Endodermal cell (in vitro differentiated cells): ENCODE measurements around the gene CLDN18. TPM values are rescaled to one million over a fixed set of nuclear protein-coding genes. Genes with fewer than 3 reads are reported as not detected.

Source experiments
- DNase-seq: peaks from one replicate; pipeline ENCODE4 v3.0.0-alpha.2; 2017
- H3K27ac ChIP-seq: 2 replicates; pipeline ENCODE4 v1.5.1; 2013; ENCODE audit warnings: mild to moderate bottlenecking, low read depth, low read length, moderate library complexity
- H3K27me3 ChIP-seq: 2 replicates; pipeline ENCODE4 v1.6.1; 2013; ENCODE audit warnings: mild to moderate bottlenecking, low read length, moderate library complexity; ENCODE audit not compliant: insufficient read depth, control insufficient read depth, poor library complexity, severe bottlenecking
- H3K36me3 ChIP-seq: 2 replicates; pipeline ENCODE4 v1.7.0; 2013; ENCODE audit warnings: mild to moderate bottlenecking, low read length, moderate library complexity; ENCODE audit not compliant: control insufficient read depth, insufficient read depth
- H3K4me1 ChIP-seq: one replicate; pipeline ENCODE4 v1.7.0; 2013; ENCODE audit warnings: low read length; ENCODE audit not compliant: control insufficient read depth, insufficient read depth
- H3K4me3 ChIP-seq: 2 replicates; pipeline ENCODE4 v1.5.1; 2013; ENCODE audit warnings: mild to moderate bottlenecking, low read length, moderate library complexity
- H3K9ac ChIP-seq: 2 replicates; pipeline ENCODE4 v1.6.1; 2013; ENCODE audit warnings: mild to moderate bottlenecking, low read length, moderate library complexity; ENCODE audit not compliant: poor library complexity, severe bottlenecking; ENCODE audit errors: extremely low read depth
- H3K9me3 ChIP-seq: 2 replicates; pipeline ENCODE4 v1.6.1; 2013; ENCODE audit warnings: mild to moderate bottlenecking, low read length, moderate library complexity; ENCODE audit not compliant: control insufficient read depth
- H3K27ac Mint-ChIP-seq: 2 replicates; pipeline ENCODE4 v1.8.0; 2020; ENCODE audit warnings: mixed read lengths
- H3K27me3 Mint-ChIP-seq: 2 replicates; pipeline ENCODE4 v1.8.0; 2021; ENCODE audit warnings: mild to moderate bottlenecking, mixed read lengths; ENCODE audit not compliant: insufficient read depth
- H3K36me3 Mint-ChIP-seq: 2 replicates; pipeline ENCODE4 v1.8.0; 2020; ENCODE audit warnings: low read depth, mixed read lengths
- H3K4me1 Mint-ChIP-seq: 2 replicates; pipeline ENCODE4 v1.8.0; 2020; ENCODE audit warnings: mixed read lengths
- H3K4me3 Mint-ChIP-seq: 2 replicates; pipeline ENCODE4 v1.8.0; 2020; ENCODE audit warnings: mild to moderate bottlenecking, moderate library complexity, mixed read lengths
- H3K9me3 Mint-ChIP-seq: 2 replicates; pipeline ENCODE4 v1.8.0; 2020; ENCODE audit warnings: mild to moderate bottlenecking, mixed read lengths
- WGBS, 2 experiments: methylation state at CpG; one replicate each; pipeline versions ENCODE4 v1.1.5 to v1.1.7; 2013; ENCODE audit warnings: missing lambda C conversion rate in 2 of 2, mixed read lengths in 1 of 2; ENCODE audit not compliant: insufficient coverage in 1 of 2, insufficient read length in 1 of 2; 5-methylcytosine and 5-hydroxymethylcytosine counted together
- total RNA-seq, 2 donors: library from RNA; stranded (reverse); fragmentation: NEBNext Ultra II Directional in 1 of 2; extraction: Animal tissue kit (Norgen Biotek cat#: 25700) in 1 of 2; gene quantifications; 2 replicates in 1 of 2; 3 replicates in 1 of 2; pipeline ENCODE4 v1.2.1, GENCODE V29; 2021
- TF ChIP-seq, protein P1 (sequence below): fragments of 200-600 bp; sonication (generic); conservative IDR thresholded peaks from 2 replicates; pipeline ENCODE4 v1.5.0; 2021; ENCODE audit warnings: antibody characterized with exemption, mild to moderate bottlenecking

Gene CLDN18
- total RNA-seq, 2 donors from 2014 or later, result 0.13 to 0.27 TPM

DNA sequence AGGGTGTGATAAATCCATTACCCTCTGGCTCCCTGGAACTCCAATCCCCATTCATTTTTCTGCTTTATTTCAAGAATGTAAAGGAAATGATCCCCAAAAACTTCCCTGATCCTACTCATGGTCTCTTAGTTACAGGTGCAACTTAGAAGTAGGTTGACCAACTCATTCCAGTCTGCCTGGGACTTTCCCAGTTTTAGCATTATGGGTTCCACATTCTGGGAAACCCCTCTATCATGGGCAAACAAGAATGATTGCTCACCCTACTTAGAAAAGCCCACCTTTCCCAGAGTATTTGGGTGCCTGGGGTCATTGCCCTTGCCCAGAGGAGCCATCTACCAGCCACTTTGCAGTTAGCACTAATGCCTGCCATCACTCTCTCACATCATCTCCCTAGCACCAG is 15.6 kb downstream of the CLDN18 start:
- Mint-ChIP-seq H3K27me3 (peaks cover 79% of the 10 kb centered on the region), H3K4me1 (peaks cover 12% of the 10 kb centered on the region), H3K4me3 (no peak overlapping the region), H3K36me3 (peaks cover 10% of the 10 kb centered on the region), H3K27ac (no peak overlapping the region), H3K9me3 (no peaks in the 10 kb centered on the region)
- DNase-seq, result no peak
- H3K27ac ChIP-seq, result no peak overlapping the region
- no peak overlapping the region for H3K4me3 ChIP-seq
- H3K4me1 ChIP-seq, result peaks cover 11% of the 10 kb centered on the region
- H3K9ac ChIP-seq, result no peak overlapping the region
- H3K27me3 ChIP-seq, result peaks cover 7% of the 10 kb centered on the region
- H3K9me3 ChIP-seq, result no peaks in the 10 kb centered on the region
- TF ChIP-seq, protein P1, sequence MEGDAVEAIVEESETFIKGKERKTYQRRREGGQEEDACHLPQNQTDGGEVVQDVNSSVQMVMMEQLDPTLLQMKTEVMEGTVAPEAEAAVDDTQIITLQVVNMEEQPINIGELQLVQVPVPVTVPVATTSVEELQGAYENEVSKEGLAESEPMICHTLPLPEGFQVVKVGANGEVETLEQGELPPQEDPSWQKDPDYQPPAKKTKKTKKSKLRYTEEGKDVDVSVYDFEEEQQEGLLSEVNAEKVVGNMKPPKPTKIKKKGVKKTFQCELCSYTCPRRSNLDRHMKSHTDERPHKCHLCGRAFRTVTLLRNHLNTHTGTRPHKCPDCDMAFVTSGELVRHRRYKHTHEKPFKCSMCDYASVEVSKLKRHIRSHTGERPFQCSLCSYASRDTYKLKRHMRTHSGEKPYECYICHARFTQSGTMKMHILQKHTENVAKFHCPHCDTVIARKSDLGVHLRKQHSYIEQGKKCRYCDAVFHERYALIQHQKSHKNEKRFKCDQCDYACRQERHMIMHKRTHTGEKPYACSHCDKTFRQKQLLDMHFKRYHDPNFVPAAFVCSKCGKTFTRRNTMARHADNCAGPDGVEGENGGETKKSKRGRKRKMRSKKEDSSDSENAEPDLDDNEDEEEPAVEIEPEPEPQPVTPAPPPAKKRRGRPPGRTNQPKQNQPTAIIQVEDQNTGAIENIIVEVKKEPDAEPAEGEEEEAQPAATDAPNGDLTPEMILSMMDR, result no peak
- H3K36me3 ChIP-seq, result peaks cover 12% of the 10 kb centered on the region

DNA sequence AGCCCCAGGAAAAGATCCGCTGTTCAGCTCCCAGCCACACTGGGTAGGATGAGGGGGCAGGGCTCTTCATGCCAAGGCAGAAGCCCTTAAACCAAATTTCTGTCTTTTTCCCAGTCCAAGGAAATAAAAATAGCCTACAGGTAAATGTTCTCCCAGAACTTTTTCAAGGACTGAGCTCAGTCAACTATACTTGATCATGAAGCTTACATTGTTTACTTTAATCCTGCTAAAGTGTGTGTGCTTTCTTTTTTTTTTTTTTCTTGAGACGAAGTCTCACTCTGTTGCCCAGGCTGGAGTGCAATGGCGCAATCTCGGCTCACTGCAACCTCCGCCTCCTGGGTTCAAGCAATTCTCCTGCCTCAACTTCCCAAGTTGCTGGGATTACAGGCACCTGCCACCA is 17.9 kb downstream of the CLDN18 start:
- 92 to 100% methylated on average over 1 to 5 of the region's 5 CpGs for WGBS, 2 experiments
- no peaks in the 10 kb centered on the region for H3K9me3 ChIP-seq
- peaks cover 12% of the 10 kb centered on the region for H3K36me3 ChIP-seq
- no peak overlapping the region for H3K4me3 Mint-ChIP-seq
- TF ChIP-seq, protein P1, result no peak
- no peaks in the 10 kb centered on the region for H3K9me3 Mint-ChIP-seq
- H3K27ac ChIP-seq, result no peak overlapping the region
- no peaks in the 10 kb centered on the region for H3K4me1 Mint-ChIP-seq
- H3K27me3 Mint-ChIP-seq, result peaks cover 65% of the 10 kb centered on the region
- DNase-seq, result no peak
- H3K4me1 ChIP-seq, result peaks cover 3% of the 10 kb centered on the region
- H3K4me3 ChIP-seq, result no peak overlapping the region
- no peak overlapping the region for H3K9ac ChIP-seq
- H3K27me3 ChIP-seq, result peaks cover 7% of the 10 kb centered on the region
- H3K36me3 Mint-ChIP-seq, result peaks cover 13% of the 10 kb centered on the region
- no peak overlapping the region for H3K27ac Mint-ChIP-seq

DNA sequence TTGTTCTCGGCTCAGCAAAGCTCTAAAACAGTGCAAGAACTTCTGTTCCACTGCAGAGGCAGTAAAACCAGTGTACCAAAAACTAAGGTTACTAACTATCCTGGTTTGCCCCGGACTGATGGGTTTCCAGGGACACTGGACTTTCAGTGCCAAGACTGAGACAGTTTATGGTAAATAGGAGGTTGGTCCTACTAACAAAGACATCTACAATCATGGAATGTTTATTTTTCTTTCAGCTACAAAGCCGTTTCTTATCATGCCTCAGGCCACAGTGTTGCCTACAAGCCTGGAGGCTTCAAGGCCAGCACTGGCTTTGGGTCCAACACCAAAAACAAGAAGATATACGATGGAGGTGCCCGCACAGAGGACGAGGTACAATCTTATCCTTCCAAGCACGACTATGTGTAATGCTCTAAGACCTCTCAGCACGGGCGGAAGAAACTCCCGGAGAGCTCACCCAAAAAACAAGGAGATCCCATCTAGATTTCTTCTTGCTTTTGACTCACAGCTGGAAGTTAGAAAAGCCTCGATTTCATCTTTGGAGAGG is 20.8 kb downstream of the CLDN18 start:
- Mint-ChIP-seq H3K4me1 (no peaks in the 10 kb centered on the region), H3K27ac (no peak overlapping the region), H3K27me3 (peaks cover 43% of the 10 kb centered on the region), H3K36me3 (peaks cover 11% of the 10 kb centered on the region), H3K4me3 (no peak overlapping the region), H3K9me3 (no peaks in the 10 kb centered on the region)
- TF ChIP-seq, protein P1, result no peak
- peaks cover 4% of the 10 kb centered on the region for H3K27me3 ChIP-seq
- DNase-seq, result no peak
- H3K4me3 ChIP-seq, result no peak overlapping the region
- WGBS, 2 experiments, result 92 to 98% methylated on average over 11 of the region's 11 CpGs
- no peak overlapping the region for H3K27ac ChIP-seq
- no peaks in the 10 kb centered on the region for H3K9me3 ChIP-seq
- H3K9ac ChIP-seq, result no peak overlapping the region
- peaks cover 3% of the 10 kb centered on the region for H3K4me1 ChIP-seq
- peaks cover 12% of the 10 kb centered on the region for H3K36me3 ChIP-seq
